ENCODE data around the gene SORCS1. TPM values are rescaled to one million over a fixed set of nuclear protein-coding genes. Genes with fewer than 3 reads are reported as not detected.

SORCS1 gene
- total RNA-seq, 1 experiment from 2014 or later: not detected

DNA sequence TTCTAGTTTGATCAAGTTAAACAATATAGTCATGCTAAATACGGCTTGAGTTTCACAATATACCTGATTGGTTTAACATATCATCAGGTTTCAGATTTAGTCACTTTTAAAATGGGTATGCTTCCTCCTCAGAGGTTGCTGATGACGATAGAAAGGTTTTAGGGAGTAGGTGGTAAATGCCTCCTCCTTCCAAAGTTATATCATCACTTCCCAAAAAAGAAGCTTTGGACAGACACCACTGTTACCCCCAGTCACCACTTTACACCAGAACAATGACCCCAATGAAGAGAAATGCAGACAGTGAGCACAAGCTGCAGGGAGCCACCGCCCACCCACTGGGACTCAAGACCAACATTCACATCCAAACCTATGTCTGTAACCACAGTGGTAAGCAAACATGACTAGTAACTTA, 244.6 kb downstream of the SORCS1 start:
- intact Hi-C loops (cut with micrococcal nuclease): no loop called here
- Histone ChIP-seq H3K4me1 (ENCODE audit: control insufficient read depth in 1 of 2, insufficient read depth in 2 of 2, low read length in 2 of 2) (no peaks in the 10 kb centered on the region), H3K27me3 (ENCODE audit: insufficient read depth, low read length) (no peaks in the 10 kb centered on the region), H3K4me3 (replicated peaks in 1 of 2; ENCODE audit: low read depth in 1 of 2, low read length in 2 of 2) (no peak overlapping the region), H3K9me2 (ENCODE audit: insufficient read depth) (no peaks in the 10 kb centered on the region), H3K4me2 (ENCODE audit: low read length) (no peak overlapping the region), H3K9me3 (ENCODE audit: control insufficient read depth in 1 of 2, insufficient read depth in 1 of 2, low read depth in 1 of 2, low read length in 2 of 2) (peaks cover 24 to 30% of the 10 kb centered on the region in 2 experiments; a peak in 2 of 4 replicates), H2AFZ (ENCODE audit: low read depth, low read length, poor library complexity, severe bottlenecking) (no peak overlapping the region), H3K27ac (ENCODE audit: low read depth, low read length) (no peak overlapping the region), H3K79me2 (ENCODE audit: insufficient read depth, low read length) (no peaks in the 10 kb centered on the region), H3K36me3 (ENCODE audit: control insufficient read depth in 1 of 2, insufficient read depth in 2 of 2, low read length in 2 of 2) (no peaks in the 10 kb centered on the region), H3K9ac (ENCODE audit: low read length) (no peak overlapping the region), H4K20me1 (ENCODE audit: insufficient read depth) (no peaks in the 10 kb centered on the region)
- ChIA-PET RAD21 (ENCODE audit: low non-redundant PET in 1 of 2, low total read pairs in 2 of 2, uncharacterized antibody in 2 of 2, unreplicated experiment in 2 of 2) (no interaction called here), CTCF (no interaction called here), POLR2A (no interaction called here)
- DNase-seq (ENCODE audit: low read depth, low spot score): no peak
- no peak for ATAC-seq
- no TSS peak for BruUV-seq (replicated peaks)
- TF ChIP-seq, protein P1, sequence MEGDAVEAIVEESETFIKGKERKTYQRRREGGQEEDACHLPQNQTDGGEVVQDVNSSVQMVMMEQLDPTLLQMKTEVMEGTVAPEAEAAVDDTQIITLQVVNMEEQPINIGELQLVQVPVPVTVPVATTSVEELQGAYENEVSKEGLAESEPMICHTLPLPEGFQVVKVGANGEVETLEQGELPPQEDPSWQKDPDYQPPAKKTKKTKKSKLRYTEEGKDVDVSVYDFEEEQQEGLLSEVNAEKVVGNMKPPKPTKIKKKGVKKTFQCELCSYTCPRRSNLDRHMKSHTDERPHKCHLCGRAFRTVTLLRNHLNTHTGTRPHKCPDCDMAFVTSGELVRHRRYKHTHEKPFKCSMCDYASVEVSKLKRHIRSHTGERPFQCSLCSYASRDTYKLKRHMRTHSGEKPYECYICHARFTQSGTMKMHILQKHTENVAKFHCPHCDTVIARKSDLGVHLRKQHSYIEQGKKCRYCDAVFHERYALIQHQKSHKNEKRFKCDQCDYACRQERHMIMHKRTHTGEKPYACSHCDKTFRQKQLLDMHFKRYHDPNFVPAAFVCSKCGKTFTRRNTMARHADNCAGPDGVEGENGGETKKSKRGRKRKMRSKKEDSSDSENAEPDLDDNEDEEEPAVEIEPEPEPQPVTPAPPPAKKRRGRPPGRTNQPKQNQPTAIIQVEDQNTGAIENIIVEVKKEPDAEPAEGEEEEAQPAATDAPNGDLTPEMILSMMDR (IDR thresholded peaks at IDR 0.05 in 2 of 3, conservative IDR thresholded peaks at IDR 0.05 in 1 of 3; ENCODE audit: borderline replicate concordance in 1 of 3, insufficient read depth in 1 of 3, low read depth in 2 of 3, low read length in 2 of 3): no peak

DNA sequence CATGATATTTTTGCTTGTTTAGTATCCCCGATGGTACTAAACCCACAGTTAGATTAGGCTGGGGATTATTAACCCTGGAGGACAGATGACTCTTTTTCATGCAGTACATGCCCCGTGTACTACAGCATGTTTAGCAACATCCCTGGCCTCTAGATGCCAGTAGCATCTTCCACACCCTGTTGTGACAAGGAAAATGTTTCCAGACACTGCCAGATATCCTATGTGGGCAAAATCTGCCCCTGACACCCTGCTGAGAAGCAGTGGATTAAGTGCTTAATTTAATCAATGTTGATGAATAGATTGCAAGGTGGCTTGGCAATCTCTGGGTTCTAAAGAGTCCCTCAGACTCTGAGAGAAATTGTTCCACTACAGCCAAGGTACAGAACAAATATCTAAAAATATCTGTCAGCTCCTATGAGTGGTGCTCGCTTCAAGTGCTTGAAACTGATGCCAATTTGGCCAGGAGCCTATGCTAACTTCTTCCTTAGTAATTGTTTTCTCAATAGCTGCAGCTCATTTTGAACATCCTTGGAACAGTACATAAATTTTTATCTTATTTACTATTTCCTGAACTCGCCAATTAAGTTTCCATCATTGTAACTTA, 247.0 kb downstream of the SORCS1 start:
- peaks cover 25 to 32% of the 10 kb centered on the region in 2 experiments; a peak in 2 of 4 replicates for H3K9me3 ChIP-seq (ENCODE audit: control insufficient read depth in 1 of 2, insufficient read depth in 1 of 2, low read depth in 1 of 2, low read length in 2 of 2)
- H2AFZ ChIP-seq (ENCODE audit: low read depth, low read length, poor library complexity, severe bottlenecking): no peak overlapping the region
- no peak overlapping the region for H3K4me3 ChIP-seq (replicated peaks in 1 of 2; ENCODE audit: low read depth in 1 of 2, low read length in 2 of 2)
- no peak for ATAC-seq
- DNase-seq (ENCODE audit: low read depth, low spot score): no peak
- no peaks in the 10 kb centered on the region for H3K36me3 ChIP-seq (ENCODE audit: control insufficient read depth in 1 of 2, insufficient read depth in 2 of 2, low read length in 2 of 2)
- no peaks in the 10 kb centered on the region for H3K4me1 ChIP-seq (ENCODE audit: control insufficient read depth in 1 of 2, insufficient read depth in 2 of 2, low read length in 2 of 2)
- H3K79me2 ChIP-seq (ENCODE audit: insufficient read depth, low read length): no peaks in the 10 kb centered on the region
- no peaks in the 10 kb centered on the region for H4K20me1 ChIP-seq (ENCODE audit: insufficient read depth)
- TF ChIP-seq EGR1 (IDR thresholded peaks at IDR 0.05; ENCODE audit: low read depth) (no peak), POLR2A (IDR thresholded peaks at IDR 0.05; ENCODE audit: borderline replicate concordance, extremely low read depth, insufficient read depth, insufficient read length) (no peak), CEBPB (IDR thresholded peaks at IDR 0.05; ENCODE audit: low read depth) (no peak), RAD21 (IDR thresholded peaks at IDR 0.05; ENCODE audit: low read depth) (no peak), SIN3A (IDR thresholded peaks at IDR 0.05; ENCODE audit: low read depth) (no peak), POLR2AphosphoS5 (IDR thresholded peaks at IDR 0.05; ENCODE audit: low read depth, low read length) (no peak), SRF (IDR thresholded peaks at IDR 0.05; ENCODE audit: low read depth) (no peak), JUND (IDR thresholded peaks at IDR 0.05) (no peak)
- H3K27me3 ChIP-seq (ENCODE audit: insufficient read depth, low read length): no peaks in the 10 kb centered on the region
- no peak overlapping the region for H3K9ac ChIP-seq (ENCODE audit: low read length)
- intact Hi-C loops (cut with micrococcal nuclease): no loop called here
- RAD21 ChIA-PET (ENCODE audit: low non-redundant PET in 1 of 2, low total read pairs in 2 of 2, uncharacterized antibody in 2 of 2, unreplicated experiment in 2 of 2): no interaction called here
- H3K27ac ChIP-seq (ENCODE audit: low read depth, low read length): no peak overlapping the region
- CTCF ChIA-PET: no interaction called here
- POLR2A ChIA-PET: no interaction called here
- no TSS peak for BruUV-seq (replicated peaks)
- H3K9me2 ChIP-seq (ENCODE audit: insufficient read depth): no peaks in the 10 kb centered on the region
- H3K4me2 ChIP-seq (ENCODE audit: low read length): no peak overlapping the region

Measured in HCT116 (cell line).